ENCODE data around the gene CAPN13.

CAPN13 gene

GRCh38 chr2:30730736-30731647, 76.3 kb downstream of the CAPN13 start:
- FAIRE-seq (no peak), DNase-seq (ENCODE audit: insufficient read length, low spot score) (no peak)

- FAIRE-seq (no peak), DNase-seq (ENCODE audit: insufficient read length, low spot score) (no peak)
These were observed 78.2 kb downstream of the CAPN13 start for GRCh38 chr2:30729031-30729430.

GRCh38 chr2:30722936-30723725, 84.1 kb downstream of the CAPN13 start:
- FAIRE-seq (no peak), DNase-seq (ENCODE audit: insufficient read length, low spot score) (no peak)

GRCh38 chr2:30721668-30722647, 85.3 kb downstream of the CAPN13 start:
- no peak for DNase-seq (ENCODE audit: insufficient read length, low spot score)
- no peak for FAIRE-seq

- FAIRE-seq (no peak), DNase-seq (ENCODE audit: insufficient read length, low spot score) (no peak)
These were observed 86.0 kb downstream of the CAPN13 start for GRCh38 chr2:30721241-30721640.

GRCh38 chr2:30717081-30717650, 90.1 kb downstream of the CAPN13 start:
- FAIRE-seq (no peak), DNase-seq (ENCODE audit: insufficient read length, low spot score) (no peak)

- FAIRE-seq (no peak), DNase-seq (ENCODE audit: insufficient read length, low spot score) (no peak)
These were observed 90.9 kb downstream of the CAPN13 start for GRCh38 chr2:30716123-30716900.

- no peak for DNase-seq (ENCODE audit: insufficient read length, low spot score)
- FAIRE-seq, result peak; percentile 66
These were observed 92.2 kb downstream of the CAPN13 start for GRCh38 chr2:30714811-30715709.

- FAIRE-seq, result no peak
- DNase-seq (ENCODE audit: insufficient read length, low spot score), result no peak
These were observed 93.5 kb downstream of the CAPN13 start for GRCh38 chr2:30713698-30714097.

- FAIRE-seq (peak; percentile 87), DNase-seq (ENCODE audit: insufficient read length, low spot score) (peak; percentile 57)
These were observed 95.6 kb downstream of the CAPN13 start for GRCh38 chr2:30711646-30712085.

- FAIRE-seq (no peak), DNase-seq (ENCODE audit: insufficient read length, low spot score) (no peak)
These were observed 96.8 kb downstream of the CAPN13 start for GRCh38 chr2:30710461-30710860.

GRCh38 chr2:30710016-30710415, 97.2 kb downstream of the CAPN13 start:
- no peak for DNase-seq (ENCODE audit: insufficient read length, low spot score)
- no peak for FAIRE-seq

- no peak for FAIRE-seq
- DNase-seq (ENCODE audit: insufficient read length, low spot score), result no peak
These were observed 97.7 kb downstream of the CAPN13 start for GRCh38 chr2:30709516-30709915.

GRCh38 chr2:30708491-30709290, 98.6 kb downstream of the CAPN13 start:
- no peak for DNase-seq (ENCODE audit: insufficient read length, low spot score)
- FAIRE-seq, result no peak

- FAIRE-seq (no peak), DNase-seq (ENCODE audit: insufficient read length, low spot score) (no peak)
These were observed 99.8 kb downstream of the CAPN13 start for GRCh38 chr2:30707304-30707903.

GRCh38 chr2:30706534-30707303, 100.5 kb downstream of the CAPN13 start:
- DNase-seq (ENCODE audit: insufficient read length, low spot score) (peak; percentile 25), FAIRE-seq (peak; percentile 81)
